K562 (cell line): ENCODE data around the gene CENPP. TPM values are rescaled to one million over a fixed set of nuclear protein-coding genes. Genes with fewer than 3 reads are reported as not detected.

ENCODE experiments used
- ATAC-seq: fragments of 200-7000 bp; cut with Tn5 transposase; 3 replicates; pipeline ENCODE4 v1.9.1; 2020; ENCODE audit warnings: moderate library complexity
- BruUV-seq: library from RNA; stranded (reverse); fragments of 400-500 nt; replicated peaks from 2 replicates; lab custom pipeline; 2021; lab: Mats Ljungman, UMichigan
- CTCF ChIA-PET: fragments of 300-600 bp; formaldehyde crosslinking; extraction: SDS; loops from one replicate; lab custom pipeline; 2021; ENCODE audit warnings: low intra/inter-chr PET ratio; lab: Yijun Ruan, JAX
- POLR2A ChIA-PET: fragments of 300-600, 350-650 bp; sonication (Branson Sonifier 250); formaldehyde crosslinking; extraction: SDS; loops from one replicate; lab custom pipeline; 2021; ENCODE audit warnings: antibody characterized with exemption, inconsistent platforms; lab: Yijun Ruan, JAX
- DNase-seq, 4 experiments: peaks; one replicate each; pipeline versions ENCODE4 v3.0.0 to v3.0.0-alpha.2; 2011 to 2018; ENCODE audit warnings: low spot score in 3 of 4, mixed read lengths in 3 of 4; ENCODE audit errors: extremely low read depth in 1 of 4
- FAIRE-seq: peaks from 2 replicates; lab custom pipeline; 2011; peaks lifted over from hg19 to GRCh38; lab: Jason Lieb, UNC
- H2AFZ ChIP-seq: 2 replicates; pipeline ENCODE4 v1.6.0; 2011; ENCODE audit warnings: low read depth, low read length, control low read depth, inconsistent platforms
- H3K27ac ChIP-seq: fragments of 200-600 bp; 3 replicates; pipeline ENCODE4 v1.8.0; 2011; ENCODE audit warnings: low read depth, mild to moderate bottlenecking, control low read depth, inconsistent platforms, low read length, moderate library complexity, mixed read lengths; ENCODE audit errors: extremely low read depth
- H3K27me3 ChIP-seq, 2 experiments: fragments of 300-600 bp in 1 of 2; 2 replicates in 1 of 2; 3 replicates in 1 of 2; pipeline versions ENCODE4 v1.6.0 to v1.8.0; 2011; ENCODE audit warnings: inconsistent platforms in 2 of 2, low read length in 2 of 2, mild to moderate bottlenecking in 1 of 2, mixed read lengths in 1 of 2, moderate library complexity in 1 of 2; ENCODE audit not compliant: control insufficient read depth in 2 of 2, insufficient read depth in 2 of 2
- H3K36me3 ChIP-seq: fragments of 300-600 bp; 3 replicates; pipeline ENCODE4 v1.8.0; 2011; ENCODE audit warnings: mild to moderate bottlenecking, low read length, inconsistent platforms; ENCODE audit not compliant: control insufficient read depth, insufficient read depth
- H3K4me1 ChIP-seq, 2 experiments: fragments of 200-600 bp in 1 of 2; replicated peaks in 1 of 2; 2 replicates in 1 of 2; 3 replicates in 1 of 2; pipeline versions ENCODE4 v1.5.1 to v1.8.0; 2011; ENCODE audit warnings: inconsistent platforms in 2 of 2, low read length in 2 of 2, mild to moderate bottlenecking in 1 of 2, mixed read lengths in 1 of 2, moderate library complexity in 1 of 2; ENCODE audit not compliant: control insufficient read depth in 2 of 2, insufficient read depth in 2 of 2
- H3K4me2 ChIP-seq: 2 replicates; pipeline ENCODE4 v1.6.1; 2011; ENCODE audit warnings: low read length, control low read depth, inconsistent platforms, mixed read lengths; ENCODE audit not compliant: insufficient read depth
- H3K4me3 ChIP-seq: fragments of 200-600 bp; sonication (generic), shearing (Covaris generic); 2 replicates; pipeline ENCODE4 v1.5.1; 2016; ENCODE audit warnings: control low read depth, inconsistent platforms
- H3K79me2 ChIP-seq: fragments of 200-600 bp; 3 replicates; pipeline ENCODE4 v1.8.0; 2011; ENCODE audit warnings: low read length, inconsistent platforms; ENCODE audit not compliant: control insufficient read depth, insufficient read depth
- H3K9ac ChIP-seq, 2 experiments: 2 replicates each; pipeline versions ENCODE4 v1.6.0 to v1.6.1; 2011; ENCODE audit warnings: low read depth in 2 of 2, low read length in 2 of 2, control low read depth in 1 of 2, inconsistent platforms in 1 of 2, mild to moderate bottlenecking in 1 of 2, mixed read lengths in 1 of 2; ENCODE audit not compliant: insufficient read depth in 1 of 2
- H3K9me1 ChIP-seq: one replicate; pipeline ENCODE4 v1.6.0; 2011; ENCODE audit warnings: inconsistent platforms, mild to moderate bottlenecking, low read length, moderate library complexity; ENCODE audit not compliant: control insufficient read depth, insufficient read depth
- H3K9me3 ChIP-seq: replicated peaks from 2 replicates; pipeline ENCODE4 v1.5.1; 2011; ENCODE audit warnings: low read depth, low read length, inconsistent platforms; ENCODE audit not compliant: control insufficient read depth, insufficient read depth
- H4K20me1 ChIP-seq: replicated peaks from 2 replicates; pipeline ENCODE4 v1.6.1; 2011; ENCODE audit warnings: low read length, inconsistent platforms, mixed read lengths; ENCODE audit not compliant: control insufficient read depth, insufficient read depth
- CBFB ChIP-seq: sonication (generic); formaldehyde crosslinking; IDR thresholded peaks from 2 replicates; pipeline ENCODE4 v1.4.0; 2020; ENCODE audit warnings: mild to moderate bottlenecking, missing genetic modification reagents
- ELF4 ChIP-seq: fragments of 450-650 bp; formaldehyde crosslinking; IDR thresholded peaks from 2 replicates; pipeline ENCODE4 v1.4.0; 2022; ENCODE audit warnings: missing genetic modification characterization
- MYC ChIP-seq, 2 experiments: fragments of 250-450 bp in 1 of 2; sonication (Bioruptor Pico) in 1 of 2; IDR thresholded peaks; 2 replicates each; pipeline versions ENCODE4 v1.5.1 to v1.6.1; 2012 to 2021; ENCODE audit warnings: low read depth in 2 of 2, borderline replicate concordance in 1 of 2, improper control_type of control experiment in 1 of 2, low read length in 1 of 2, mild to moderate bottlenecking in 1 of 2, moderate library complexity in 1 of 2
- NCOA4 ChIP-seq: fragments of 450-650 bp; IDR thresholded peaks from 2 replicates; pipeline ENCODE4 v1.6.1; 2018; ENCODE audit warnings: mild to moderate bottlenecking; ENCODE audit not compliant: partially characterized antibody
- NR1H2 ChIP-seq: sonication (generic); formaldehyde crosslinking; IDR thresholded peaks from 2 replicates; pipeline ENCODE4 v1.4.0; 2020; ENCODE audit warnings: mild to moderate bottlenecking, missing genetic modification reagents
- NR3C1 ChIP-seq: sonication (generic); formaldehyde crosslinking; IDR thresholded peaks from 2 replicates; pipeline ENCODE4 v1.8.1; 2022; ENCODE audit warnings: missing genetic modification reagents
- PRPF4 ChIP-seq: fragments of 200-400 bp; formaldehyde crosslinking; IDR thresholded peaks from one replicate; pipeline ENCODE4 v1.6.1; 2017; ENCODE audit warnings: low read length, low read depth, mild to moderate bottlenecking; ENCODE audit not compliant: insufficient read depth, poor library complexity, severe bottlenecking
- PTBP1 ChIP-seq: fragments of 200-400 bp; formaldehyde crosslinking; IDR thresholded peaks from 2 replicates; pipeline ENCODE4 v1.6.1; 2017; ENCODE audit warnings: low read depth, low read length
- SLC30A9 ChIP-seq: fragments of 250-450 bp; sonication (Bioruptor Pico); IDR thresholded peaks from 2 replicates; pipeline ENCODE4 v1.8.0; 2022; ENCODE audit warnings: mild to moderate bottlenecking, moderate library complexity
- SUPT5H ChIP-seq: fragments of 450-650 bp; IDR thresholded peaks from 2 replicates; pipeline ENCODE4 v1.6.1; 2016
- TAF1 ChIP-seq: IDR thresholded peaks from 2 replicates; pipeline ENCODE4 v1.6.1; 2011; ENCODE audit warnings: mild to moderate bottlenecking, low read length, moderate library complexity; ENCODE audit not compliant: insufficient read depth, control insufficient read depth, severe bottlenecking; ENCODE audit errors: extremely low read depth
- TCF3 ChIP-seq: sonication (generic); formaldehyde crosslinking; IDR thresholded peaks from 2 replicates; pipeline ENCODE4 v1.4.0; 2020; ENCODE audit warnings: mild to moderate bottlenecking, missing genetic modification reagents
- ZFP1 ChIP-seq: fragments of 450-650 bp; formaldehyde crosslinking; IDR thresholded peaks from 2 replicates; pipeline ENCODE4 v1.4.0; 2020; ENCODE audit warnings: mild to moderate bottlenecking, mixed read lengths
- ZNF696 ChIP-seq: fragments of 250-450 bp; sonication (Bioruptor Pico); conservative IDR thresholded peaks from 2 replicates; pipeline ENCODE4 v1.4.0; 2020; ENCODE audit warnings: mild to moderate bottlenecking, moderate library complexity
- in situ Hi-C: fragments of 300-500 bp; cut with MboI; formaldehyde crosslinking; loops from 4 replicates; pipeline ENCODE4 v1.15.0; 2018; ENCODE audit warnings: inconsistent platforms, mixed read lengths
- intact Hi-C: fragments of 100-400 bp; cut with micrococcal nuclease; formaldehyde crosslinking; loops from 2 replicates; pipeline ENCODE4 v1.14.2; 2022
- polyA plus RNA-seq, 8 experiments: library from polyadenylated mRNA; depleted of rRNA in 4 of 8; stranded (reverse) in 5 of 8; unstranded in 3 of 8; fragments of >200 nt; fragmentation: Nextera tagmentation in 2 of 8; fragmentation: Illumina TruSeq in 1 of 8; extraction: Ambion mirVana in 2 of 8; extraction: Trizol in 1 of 8; gene quantifications; 2 replicates each; pipeline versions ENCODE4 v1.2.1 to v1.2.3, GENCODE V29; 2011 to 2014; ENCODE audit warnings: inconsistent platforms in 1 of 8, missing spikeins in 1 of 8
- total RNA-seq, 7 experiments: library from RNA; depleted of rRNA in 6 of 7; stranded (reverse); fragments of >200 nt in 6 of 7; fragmentation: Illumina TruSeq in 2 of 7; extraction: Trizol in 2 of 7; gene quantifications; 2 replicates each; pipeline versions ENCODE4 v1.2.1 to v1.2.3, GENCODE V29; 2011 to 2021; ENCODE audit warnings: low replicate concordance in 1 of 7
- TF ChIP-seq, protein P1 (sequence below): fragments of 450-650 bp; IDR thresholded peaks from 2 replicates; pipeline ENCODE4 v1.6.1; 2017; ENCODE audit warnings: antibody characterized with exemption, mild to moderate bottlenecking

CENPP gene
- total and polyA plus RNA-seq, 9 of the 15 experiments (the other 6 are each of a cell fraction or from before 2014, with no cell fraction given) = 8.0 to 28.5 (median 17.9) TPM

DNA sequence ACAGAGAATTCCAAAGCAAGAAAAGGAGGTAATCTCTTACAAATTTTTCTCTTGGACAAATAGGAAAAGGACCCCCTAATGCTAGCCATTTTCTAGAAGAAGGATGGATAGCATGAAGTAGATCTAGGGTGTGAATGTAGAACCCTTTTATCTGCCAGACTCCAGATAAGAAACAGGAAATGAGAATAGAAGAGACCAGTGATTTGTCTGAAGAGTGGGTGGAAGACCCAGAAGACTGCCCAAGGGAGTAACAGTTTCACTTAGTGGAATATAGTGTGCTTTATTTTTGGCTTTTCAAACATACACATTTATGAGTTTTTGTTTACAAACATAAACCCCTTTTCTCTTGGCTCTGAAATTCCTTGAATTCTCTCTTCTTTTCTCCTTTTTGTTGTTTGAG lies 185.0 kb downstream of the CENPP start:
- ChIA-PET POLR2A (no interaction called here), CTCF (no interaction called here)
- Histone ChIP-seq H2AFZ (no peak overlapping the region), H3K36me3 (no peaks in the 10 kb centered on the region), H3K4me3 (no peak overlapping the region), H3K27ac (no peak overlapping the region), H3K4me2 (no peak overlapping the region), H3K4me1 (peaks cover 4 to 8% of the 10 kb centered on the region in 2 experiments; a peak in 3 of 5 replicates), H3K9ac (no peak overlapping the region), H3K9me1 (no peaks in the 10 kb centered on the region), H4K20me1 (no peaks in the 10 kb centered on the region), H3K79me2 (no peaks in the 10 kb centered on the region), H3K27me3 (no peaks in the 10 kb centered on the region), H3K9me3 (no peaks in the 10 kb centered on the region)
- in situ Hi-C loops = no loop called here
- intact Hi-C loops = no loop called here
- TF ChIP-seq ELF4 (CRISPR knock-in tag) (no peak), TAF1 (no peak), TCF3 (CRISPR knock-in tag) (no peak), NR1H2 (CRISPR knock-in tag) (no peak), PRPF4 (no peak), ZFP1 (no peak), SUPT5H (no peak), ZNF696 (CRISPR knock-in tag) (no peak), SLC30A9 (no peak), NCOA4 (no peak), NR3C1 (CRISPR knock-in tag) (no peak), CBFB (CRISPR knock-in tag) (no peak), MYC (IDR thresholded peaks at IDR 0.05; ENCODE audit: low read depth, low read length) (no peak), MYC (CRISPR knock-in tag; IDR thresholded peaks at IDR 0.05; ENCODE audit: borderline replicate concordance, low read depth) (no peak), PTBP1 (no peak)
- TF ChIP-seq, protein P1, sequence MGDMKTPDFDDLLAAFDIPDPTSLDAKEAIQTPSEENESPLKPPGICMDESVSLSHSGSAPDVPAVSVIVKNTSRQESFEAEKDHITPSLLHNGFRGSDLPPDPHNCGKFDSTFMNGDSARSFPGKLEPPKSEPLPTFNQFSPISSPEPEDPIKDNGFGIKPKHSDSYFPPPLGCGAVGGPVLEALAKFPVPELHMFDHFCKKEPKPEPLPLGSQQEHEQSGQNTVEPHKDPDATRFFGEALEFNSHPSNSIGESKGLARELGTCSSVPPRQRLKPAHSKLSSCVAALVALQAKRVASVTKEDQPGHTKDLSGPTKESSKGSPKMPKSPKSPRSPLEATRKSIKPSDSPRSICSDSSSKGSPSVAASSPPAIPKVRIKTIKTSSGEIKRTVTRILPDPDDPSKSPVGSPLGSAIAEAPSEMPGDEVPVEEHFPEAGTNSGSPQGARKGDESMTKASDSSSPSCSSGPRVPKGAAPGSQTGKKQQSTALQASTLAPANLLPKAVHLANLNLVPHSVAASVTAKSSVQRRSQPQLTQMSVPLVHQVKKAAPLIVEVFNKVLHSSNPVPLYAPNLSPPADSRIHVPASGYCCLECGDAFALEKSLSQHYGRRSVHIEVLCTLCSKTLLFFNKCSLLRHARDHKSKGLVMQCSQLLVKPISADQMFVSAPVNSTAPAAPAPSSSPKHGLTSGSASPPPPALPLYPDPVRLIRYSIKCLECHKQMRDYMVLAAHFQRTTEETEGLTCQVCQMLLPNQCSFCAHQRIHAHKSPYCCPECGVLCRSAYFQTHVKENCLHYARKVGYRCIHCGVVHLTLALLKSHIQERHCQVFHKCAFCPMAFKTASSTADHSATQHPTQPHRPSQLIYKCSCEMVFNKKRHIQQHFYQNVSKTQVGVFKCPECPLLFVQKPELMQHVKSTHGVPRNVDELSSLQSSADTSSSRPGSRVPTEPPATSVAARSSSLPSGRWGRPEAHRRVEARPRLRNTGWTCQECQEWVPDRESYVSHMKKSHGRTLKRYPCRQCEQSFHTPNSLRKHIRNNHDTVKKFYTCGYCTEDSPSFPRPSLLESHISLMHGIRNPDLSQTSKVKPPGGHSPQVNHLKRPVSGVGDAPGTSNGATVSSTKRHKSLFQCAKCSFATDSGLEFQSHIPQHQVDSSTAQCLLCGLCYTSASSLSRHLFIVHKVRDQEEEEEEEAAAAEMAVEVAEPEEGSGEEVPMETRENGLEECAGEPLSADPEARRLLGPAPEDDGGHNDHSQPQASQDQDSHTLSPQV = no peak
- FAIRE-seq (no peak), ATAC-seq (no peak), DNase-seq (no peak)
- BruUV-seq = no TSS peak
